ENCODE measurements around the gene MAZ. TPM values are rescaled to one million over a fixed set of nuclear protein-coding genes. Genes with fewer than 3 reads are reported as not detected.
"Not testable (repeated sequence)": the region's sequence is repeated elsewhere in the genome, so short reads cannot be mapped to it uniquely, and the experiment has no call there.

The MAZ gene
- total and polyA plus RNA-seq, 2 experiments from 2014 or later, result 186 to 310 TPM

- Histone ChIP-seq H3K27ac (no peak overlapping the region), H3K36me3 (no peaks in the 10 kb centered on the region), H3K9me3 (ENCODE audit: low read depth) (no peaks in the 10 kb centered on the region), H3K4me3 (no peak overlapping the region), H3K4me1 (ENCODE audit: low read depth) (no peaks in the 10 kb centered on the region), H3K27me3 (no peaks in the 10 kb centered on the region)
- TF ChIP-seq, protein P1, sequence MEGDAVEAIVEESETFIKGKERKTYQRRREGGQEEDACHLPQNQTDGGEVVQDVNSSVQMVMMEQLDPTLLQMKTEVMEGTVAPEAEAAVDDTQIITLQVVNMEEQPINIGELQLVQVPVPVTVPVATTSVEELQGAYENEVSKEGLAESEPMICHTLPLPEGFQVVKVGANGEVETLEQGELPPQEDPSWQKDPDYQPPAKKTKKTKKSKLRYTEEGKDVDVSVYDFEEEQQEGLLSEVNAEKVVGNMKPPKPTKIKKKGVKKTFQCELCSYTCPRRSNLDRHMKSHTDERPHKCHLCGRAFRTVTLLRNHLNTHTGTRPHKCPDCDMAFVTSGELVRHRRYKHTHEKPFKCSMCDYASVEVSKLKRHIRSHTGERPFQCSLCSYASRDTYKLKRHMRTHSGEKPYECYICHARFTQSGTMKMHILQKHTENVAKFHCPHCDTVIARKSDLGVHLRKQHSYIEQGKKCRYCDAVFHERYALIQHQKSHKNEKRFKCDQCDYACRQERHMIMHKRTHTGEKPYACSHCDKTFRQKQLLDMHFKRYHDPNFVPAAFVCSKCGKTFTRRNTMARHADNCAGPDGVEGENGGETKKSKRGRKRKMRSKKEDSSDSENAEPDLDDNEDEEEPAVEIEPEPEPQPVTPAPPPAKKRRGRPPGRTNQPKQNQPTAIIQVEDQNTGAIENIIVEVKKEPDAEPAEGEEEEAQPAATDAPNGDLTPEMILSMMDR (IDR thresholded peaks at IDR 0.05; ENCODE audit: low read depth, low read length), result no peak
- peak in 1 of 2 donors; percentile 79 for DNase-seq (ENCODE audit: low read depth in 1 of 2, low spot score in 1 of 2)
Measured at GRCh38 chr16:29825145-29826044, 19.1 kb downstream of the MAZ start.

- no peaks in the 10 kb centered on the region for H3K27me3 ChIP-seq
- H3K9me3 ChIP-seq (ENCODE audit: low read depth), result no peaks in the 10 kb centered on the region
- DNase-seq (ENCODE audit: low read depth in 1 of 2, low spot score in 1 of 2), result no peak
- no peak overlapping the region for H3K4me3 ChIP-seq
- TF ChIP-seq, protein P1 (IDR thresholded peaks at IDR 0.05; ENCODE audit: low read depth, low read length), result no peak
- H3K27ac ChIP-seq, result no peak overlapping the region
- H3K36me3 ChIP-seq, result no peaks in the 10 kb centered on the region
- H3K4me1 ChIP-seq (ENCODE audit: low read depth), result no peaks in the 10 kb centered on the region
Measured at GRCh38 chr16:29826342-29826695, 20.0 kb downstream of the MAZ start.

GRCh38 chr16:29830774-29831173 is 24.4 kb downstream of the MAZ start:
- H3K9me3 ChIP-seq (ENCODE audit: low read depth), result no peaks in the 10 kb centered on the region
- no peaks in the 10 kb centered on the region for H3K27me3 ChIP-seq
- H3K4me3 ChIP-seq, result no peak overlapping the region
- DNase-seq (ENCODE audit: low read depth in 1 of 2, low spot score in 1 of 2), result no peak
- TF ChIP-seq, protein P1 (IDR thresholded peaks at IDR 0.05; ENCODE audit: low read depth, low read length), result no peak
- H3K27ac ChIP-seq, result no peak overlapping the region
- H3K36me3 ChIP-seq, result no peaks in the 10 kb centered on the region
- H3K4me1 ChIP-seq (ENCODE audit: low read depth), result no peaks in the 10 kb centered on the region

GRCh38 chr16:29831490-29831889 is 25.2 kb downstream of the MAZ start:
- no peak overlapping the region for H3K27ac ChIP-seq
- TF ChIP-seq, protein P1 (IDR thresholded peaks at IDR 0.05; ENCODE audit: low read depth, low read length), result no peak

DNA sequence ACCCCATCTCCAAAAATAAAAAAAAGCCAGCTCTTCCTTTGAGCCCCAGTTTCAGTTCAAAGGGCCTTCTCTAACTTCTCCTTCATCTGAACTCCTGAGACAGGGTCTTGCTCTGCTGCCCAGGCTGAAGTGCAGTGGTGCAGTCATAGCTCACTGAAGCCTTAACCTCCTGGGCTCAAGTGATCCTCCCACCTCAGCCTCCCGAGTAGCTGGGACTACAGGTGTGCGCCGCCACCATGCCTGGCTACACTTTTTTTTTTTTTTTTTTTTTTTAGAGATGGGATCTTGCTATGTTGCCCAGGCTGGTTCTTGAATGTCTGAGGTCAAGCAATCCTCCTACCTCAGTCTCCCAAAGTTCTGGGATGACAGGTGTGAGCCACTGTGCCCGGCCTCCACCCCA is 26.9 kb downstream of the MAZ start:
- H3K27ac ChIP-seq; H3K4me3 ChIP-seq; H3K4me1 ChIP-seq (ENCODE audit: low read depth); H3K36me3 ChIP-seq; DNase-seq (ENCODE audit: low read depth in 1 of 2, low spot score in 1 of 2); H3K27me3 ChIP-seq; H3K9me3 ChIP-seq (ENCODE audit: low read depth): not testable (repeated sequence)

More at GRCh38 chr16:29831490-29831889, 25.2 kb downstream of the MAZ start:
- Histone ChIP-seq H3K36me3 (no peaks in the 10 kb centered on the region), H3K27me3 (no peaks in the 10 kb centered on the region), H3K4me1 (ENCODE audit: low read depth) (no peaks in the 10 kb centered on the region), H3K4me3 (no peak overlapping the region), H3K9me3 (ENCODE audit: low read depth) (no peaks in the 10 kb centered on the region)
- no peak for DNase-seq (ENCODE audit: low read depth in 1 of 2, low spot score in 1 of 2)

- H3K4me3 ChIP-seq, result no peak overlapping the region
- H3K36me3 ChIP-seq, result no peaks in the 10 kb centered on the region
- no peak overlapping the region for H3K27ac ChIP-seq
- no peaks in the 10 kb centered on the region for H3K27me3 ChIP-seq
- no peaks in the 10 kb centered on the region for H3K4me1 ChIP-seq (ENCODE audit: low read depth)
- no peaks in the 10 kb centered on the region for H3K9me3 ChIP-seq (ENCODE audit: low read depth)
- no peak for DNase-seq (ENCODE audit: low read depth in 1 of 2, low spot score in 1 of 2)
- TF ChIP-seq, protein P1 (IDR thresholded peaks at IDR 0.05; ENCODE audit: low read depth, low read length), result no peak
Measured at GRCh38 chr16:29834079-29834478, 27.8 kb downstream of the MAZ start.

All from cardiac muscle cell (in vitro differentiated cells and primary cell).